Fibroblast of villous mesenchyme (primary cell): ENCODE data around the gene GADD45GIP1. TPM values are rescaled to one million over a fixed set of nuclear protein-coding genes. Genes with fewer than 3 reads are reported as not detected.

Experiments
- DNase-seq: peaks from one replicate; pipeline ENCODE4 v3.0.0-alpha.2; 2010; ENCODE audit warnings: low read depth
- H3K4me3 ChIP-seq: 2 replicates; pipeline ENCODE4 v1.5.1; 2011; ENCODE audit warnings: low read depth, mild to moderate bottlenecking, low read length
- CTCF ChIP-seq: IDR thresholded peaks from 2 replicates; pipeline ENCODE4 v1.5.1; 2012; ENCODE audit warnings: low read depth, mild to moderate bottlenecking, low read length; ENCODE audit not compliant: insufficient read depth
- total RNA-seq: library from RNA; depleted of rRNA; stranded (reverse); fragments of >200 nt; gene quantifications from 2 replicates; pipeline ENCODE4 v1.2.3, GENCODE V29; 2012

The GADD45GIP1 gene
- total RNA-seq: 18.6 and 24.8 TPM in 2 replicates

GRCh38 chr19:12956446-12957388, at the start of gene GADD45GIP1:
Gene GADD45GIP1, minus strand, starts transcription at chr19:12957223. Its CDS starts 11 bp downstream, at chr19:12957212.
- peak within 1 kb of the TSS; percentile 89 for H3K4me3 ChIP-seq
- peak; percentile 79 for DNase-seq

GRCh38 chr19:13005861-13006370, 48.9 kb upstream of the GADD45GIP1 start:
- no peak for DNase-seq
- no peak for TF ChIP-seq CTCF
- H3K4me3 ChIP-seq: no peak overlapping the region

More at GRCh38 chr19:12956446-12957388, at the start of gene GADD45GIP1:
- no peak for TF ChIP-seq CTCF

GRCh38 chr19:13005253-13005652, 48.2 kb upstream of the GADD45GIP1 start:
- TF ChIP-seq CTCF: no peak
- H3K4me3 ChIP-seq: no peak overlapping the region
- no peak for DNase-seq

- no peak for DNase-seq
- H3K4me3 ChIP-seq: no peak overlapping the region
- TF ChIP-seq CTCF: no peak
Measured at GRCh38 chr19:13004273-13004672, 47.2 kb upstream of the GADD45GIP1 start.

GRCh38 chr19:13003081-13003480, 46.1 kb upstream of the GADD45GIP1 start:
- H3K4me3 ChIP-seq: no peak overlapping the region
- no peak for DNase-seq
- TF ChIP-seq CTCF: no peak

GRCh38 chr19:13002166-13002898, 45.3 kb upstream of the GADD45GIP1 start:
- DNase-seq: no peak
- H3K4me3 ChIP-seq: no peak overlapping the region
- TF ChIP-seq CTCF: no peak
